Uterus (tissue), 2 donors: ENCODE data around the gene SERPINB12.

Experiments used
- POLR2A ChIP-seq, 2 donors: fragments of 450-650 bp; IDR thresholded peaks; one replicate each; pipeline ENCODE4 v1.6.1; 2016; ENCODE audit warnings: antibody characterized with exemption in 2 of 2, mild to moderate bottlenecking in 1 of 2, moderate library complexity in 1 of 2
- TF ChIP-seq, protein P1 (sequence below), 4 experiments: fragments of 200-600 bp in 2 of 4; fragments of 450-650 bp in 2 of 4; sonication (generic) in 2 of 4; IDR thresholded peaks; one replicate each; pipeline ENCODE4 v1.5.1; 2016 to 2019; ENCODE audit warnings: antibody characterized with exemption in 4 of 4, mild to moderate bottlenecking in 2 of 4, moderate library complexity in 1 of 4

DNA sequence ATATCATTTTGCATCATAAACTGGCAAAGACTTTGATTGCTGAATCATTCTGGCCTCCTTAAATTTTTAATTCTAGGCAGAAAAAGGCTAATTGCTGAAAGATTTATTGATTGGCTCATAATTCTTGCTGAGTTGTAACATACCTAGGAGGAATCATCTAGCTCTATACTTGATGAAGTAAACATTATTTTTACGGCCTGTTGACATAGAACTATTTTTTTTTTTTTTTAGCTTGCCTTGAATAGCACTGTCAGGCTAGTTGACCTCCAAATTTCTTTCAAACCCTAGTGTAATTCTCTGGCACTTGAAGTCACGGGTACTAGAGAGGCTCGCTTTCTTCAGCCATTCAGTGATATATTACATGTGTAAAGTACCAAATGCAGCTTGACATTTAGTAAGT lies 2.8 kb downstream of the SERPINB12 start:
- TF ChIP-seq, protein P1, sequence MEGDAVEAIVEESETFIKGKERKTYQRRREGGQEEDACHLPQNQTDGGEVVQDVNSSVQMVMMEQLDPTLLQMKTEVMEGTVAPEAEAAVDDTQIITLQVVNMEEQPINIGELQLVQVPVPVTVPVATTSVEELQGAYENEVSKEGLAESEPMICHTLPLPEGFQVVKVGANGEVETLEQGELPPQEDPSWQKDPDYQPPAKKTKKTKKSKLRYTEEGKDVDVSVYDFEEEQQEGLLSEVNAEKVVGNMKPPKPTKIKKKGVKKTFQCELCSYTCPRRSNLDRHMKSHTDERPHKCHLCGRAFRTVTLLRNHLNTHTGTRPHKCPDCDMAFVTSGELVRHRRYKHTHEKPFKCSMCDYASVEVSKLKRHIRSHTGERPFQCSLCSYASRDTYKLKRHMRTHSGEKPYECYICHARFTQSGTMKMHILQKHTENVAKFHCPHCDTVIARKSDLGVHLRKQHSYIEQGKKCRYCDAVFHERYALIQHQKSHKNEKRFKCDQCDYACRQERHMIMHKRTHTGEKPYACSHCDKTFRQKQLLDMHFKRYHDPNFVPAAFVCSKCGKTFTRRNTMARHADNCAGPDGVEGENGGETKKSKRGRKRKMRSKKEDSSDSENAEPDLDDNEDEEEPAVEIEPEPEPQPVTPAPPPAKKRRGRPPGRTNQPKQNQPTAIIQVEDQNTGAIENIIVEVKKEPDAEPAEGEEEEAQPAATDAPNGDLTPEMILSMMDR (IDR thresholded peaks at IDR 0.05), result no peak
- no peak for TF ChIP-seq POLR2A (IDR thresholded peaks at IDR 0.05)
